Neural progenitor cell (in vitro differentiated cells): ENCODE results near the gene RNU7-1. TPM values are rescaled to one million over a fixed set of nuclear protein-coding genes. Genes with fewer than 3 reads are reported as not detected.

Experiments used
- DNase-seq: peaks from one replicate; pipeline ENCODE4 v3.0.0-alpha.2; 2016; ENCODE audit warnings: low spot score
- H2AFZ ChIP-seq: fragments of 200-600 bp; sonication (generic); replicated peaks from 2 replicates; pipeline ENCODE4 v1.6.1; 2016; ENCODE audit warnings: antibody characterized with exemption
- H3F3A ChIP-seq: fragments of 200-600 bp; sonication (generic); 2 replicates; pipeline ENCODE4 v1.6.1; 2016; ENCODE audit warnings: antibody characterized with exemption, low read depth
- H3K27ac ChIP-seq: fragments of 200-600 bp; sonication (generic); 2 replicates; pipeline ENCODE4 v1.5.1; 2016; ENCODE audit warnings: mild to moderate bottlenecking
- H3K27me3 ChIP-seq: fragments of 200-600 bp; sonication (generic); 2 replicates; pipeline ENCODE4 v1.6.1; 2016; ENCODE audit warnings: mild to moderate bottlenecking, moderate library complexity
- H3K36me3 ChIP-seq: fragments of 200-600 bp; sonication (generic); 2 replicates; pipeline ENCODE4 v1.5.1; 2016
- H3K4me1 ChIP-seq: fragments of 200-600 bp; sonication (generic); 2 replicates; pipeline ENCODE4 v1.6.1; 2016; ENCODE audit warnings: mixed run types
- H3K4me2 ChIP-seq: fragments of 200-600 bp; sonication (generic); 2 replicates; pipeline ENCODE4 v1.6.1; 2016
- H3K4me3 ChIP-seq: fragments of 200-600 bp; sonication (generic); 2 replicates; pipeline ENCODE4 v1.5.1; 2016
- H3K79me2 ChIP-seq: fragments of 200-600 bp; sonication (generic); 2 replicates; pipeline ENCODE4 v1.6.1; 2016; ENCODE audit warnings: low read depth
- H3K9ac ChIP-seq: fragments of 200-600 bp; sonication (generic); 2 replicates; pipeline ENCODE4 v1.6.1; 2016
- H3K9me3 ChIP-seq: fragments of 200-600 bp; sonication (generic); 2 replicates; pipeline ENCODE4 v1.5.1; 2016; ENCODE audit warnings: low read depth
- H4K20me1 ChIP-seq: fragments of 200-600 bp; sonication (generic); 2 replicates; pipeline ENCODE4 v1.6.1; 2016; ENCODE audit warnings: low read depth
- H3K27ac Mint-ChIP-seq: 3 replicates; pipeline ENCODE4 v1.8.0; 2021; ENCODE audit warnings: mixed read lengths
- H3K27me3 Mint-ChIP-seq: 2 replicates; pipeline ENCODE4 v1.8.0; 2022; ENCODE audit warnings: low read depth, mild to moderate bottlenecking, inconsistent platforms, moderate library complexity, mixed read lengths; ENCODE audit not compliant: insufficient read depth
- H3K36me3 Mint-ChIP-seq: 3 replicates; pipeline ENCODE4 v1.8.0; 2021; ENCODE audit warnings: mixed read lengths
- H3K4me1 Mint-ChIP-seq: 3 replicates; pipeline ENCODE4 v1.8.0; 2021; ENCODE audit warnings: mixed read lengths
- H3K4me3 Mint-ChIP-seq: 3 replicates; pipeline ENCODE4 v1.8.0; 2021; ENCODE audit warnings: mild to moderate bottlenecking, moderate library complexity, mixed read lengths
- H3K9me3 Mint-ChIP-seq: 3 replicates; pipeline ENCODE4 v1.8.0; 2020; ENCODE audit warnings: mixed read lengths
- CTCF ChIP-seq: fragments of 200-600 bp; sonication (generic); IDR thresholded peaks from 2 replicates; pipeline ENCODE4 v1.5.1; 2017; ENCODE audit warnings: antibody characterized with exemption, mild to moderate bottlenecking
- EZH2 ChIP-seq: fragments of 200-600 bp; sonication (generic); IDR thresholded peaks from 2 replicates; pipeline ENCODE4 v1.6.1; 2017; ENCODE audit warnings: antibody characterized with exemption, mild to moderate bottlenecking, moderate library complexity
- EZH2phosphoT487 ChIP-seq: fragments of 200-600 bp; sonication (generic); IDR thresholded peaks from 2 replicates; pipeline ENCODE4 v1.6.1; 2017; ENCODE audit warnings: antibody characterized with exemption
- total RNA-seq: library from RNA; depleted of rRNA; stranded (reverse); fragments of >200 nt; gene quantifications from 2 replicates; pipeline ENCODE4 v1.2.3, GENCODE V29; 2015; ENCODE audit warnings: low replicate concordance

RNU7-1 gene
- total RNA-seq, 1 donor from 2014 or later, result not detected

- Mint-ChIP-seq H3K4me1 (peaks cover 37% of the 10 kb centered on the region), H3K4me3 (no peak overlapping the region), H3K27ac (no peak overlapping the region), H3K27me3 (peaks cover 8% of the 10 kb centered on the region), H3K9me3 (no peaks in the 10 kb centered on the region), H3K36me3 (no peaks in the 10 kb centered on the region)
- H3K9me3 ChIP-seq, result no peaks in the 10 kb centered on the region
- H3K4me2 ChIP-seq, result no peak overlapping the region
- no peak overlapping the region for H3K9ac ChIP-seq
- H3K27ac ChIP-seq, result no peak overlapping the region
- H3K79me2 ChIP-seq, result no peaks in the 10 kb centered on the region
- DNase-seq, result no peak
- no peaks in the 10 kb centered on the region for H3K27me3 ChIP-seq
- H3K4me3 ChIP-seq, result no peak overlapping the region
- H3F3A ChIP-seq, result peaks cover 24% of the 10 kb centered on the region
- H3K4me1 ChIP-seq, result peaks cover 20% of the 10 kb centered on the region
- TF ChIP-seq EZH2, result no peak
- no peak for TF ChIP-seq EZH2phosphoT487
- no peak for TF ChIP-seq CTCF
- no peak overlapping the region for H2AFZ ChIP-seq
- no peaks in the 10 kb centered on the region for H3K36me3 ChIP-seq
- H4K20me1 ChIP-seq, result no peaks in the 10 kb centered on the region
These were observed 15.0 kb downstream of the RNU7-1 start for GRCh38 chr12:6958609-6959057.

- Histone ChIP-seq H3K27ac (no peak overlapping the region), H3K27me3 (no peaks in the 10 kb centered on the region), H3K4me3 (no peak overlapping the region), H3K9me3 (no peaks in the 10 kb centered on the region), H4K20me1 (no peaks in the 10 kb centered on the region), H3K36me3 (no peaks in the 10 kb centered on the region), H3K4me2 (no peak overlapping the region), H3F3A (peaks cover 30% of the 10 kb centered on the region), H2AFZ (no peak overlapping the region), H3K79me2 (no peaks in the 10 kb centered on the region), H3K4me1 (peaks cover 20% of the 10 kb centered on the region), H3K9ac (no peak overlapping the region)
- Mint-ChIP-seq H3K36me3 (peaks cover under 1% of the 10 kb centered on the region), H3K4me1 (peaks cover 35% of the 10 kb centered on the region), H3K27me3 (peaks cover 8% of the 10 kb centered on the region), H3K9me3 (no peaks in the 10 kb centered on the region), H3K4me3 (no peak overlapping the region), H3K27ac (peak overlapping the region; percentile 60)
- no peak for TF ChIP-seq CTCF
- TF ChIP-seq EZH2phosphoT487, result no peak
- TF ChIP-seq EZH2, result no peak
- DNase-seq, result no peak
These were observed 15.6 kb downstream of the RNU7-1 start for GRCh38 chr12:6959058-6959804.

- no peaks in the 10 kb centered on the region for H3K27me3 ChIP-seq
- no peak overlapping the region for H3K27ac ChIP-seq
- H3K36me3 ChIP-seq, result no peaks in the 10 kb centered on the region
- peaks cover 20% of the 10 kb centered on the region for H3K4me1 ChIP-seq
- Mint-ChIP-seq H3K4me3 (no peak overlapping the region), H3K36me3 (peaks cover 3% of the 10 kb centered on the region), H3K27ac (no peak overlapping the region), H3K27me3 (peaks cover 11% of the 10 kb centered on the region), H3K9me3 (no peaks in the 10 kb centered on the region), H3K4me1 (peaks cover 38% of the 10 kb centered on the region)
- no peaks in the 10 kb centered on the region for H3K9me3 ChIP-seq
- no peak overlapping the region for H3K4me3 ChIP-seq
- no peak for DNase-seq
- no peaks in the 10 kb centered on the region for H4K20me1 ChIP-seq
- no peak overlapping the region for H3K4me2 ChIP-seq
- H3K9ac ChIP-seq, result no peak overlapping the region
- peaks cover 38% of the 10 kb centered on the region for H3F3A ChIP-seq
- no peak for TF ChIP-seq EZH2phosphoT487
- TF ChIP-seq CTCF, result no peak
- TF ChIP-seq EZH2, result no peak
- H2AFZ ChIP-seq, result no peak overlapping the region
- no peaks in the 10 kb centered on the region for H3K79me2 ChIP-seq
These were observed 16.4 kb downstream of the RNU7-1 start for GRCh38 chr12:6959805-6960592.
